T-helper 17 cell (primary cell): Measurements from ENCODE around the gene TOP2A. TPM values are rescaled to one million over a fixed set of nuclear protein-coding genes. Genes with fewer than 3 reads are reported as not detected.
"Not testable (repeated sequence)": the region's sequence is repeated elsewhere in the genome, so short reads cannot be mapped to it uniquely, and the experiment has no call there.

Experiments
- ATAC-seq: fragments of 150-1000 bp; cut with Tn5 transposase; 2 replicates; pipeline ENCODE4 v1.10.0; 2021; ENCODE audit warnings: mild to moderate bottlenecking, moderate library complexity
- DNase-seq, 3 donors: peaks; one replicate each; pipeline versions ENCODE4 v3.0.0 to v3.0.0-alpha.2; 2020 to 2021
- H3K9me3 ChIP-seq: one replicate; pipeline ENCODE4 v1.7.0; 2013; ENCODE audit warnings: low read length, mild to moderate bottlenecking; ENCODE audit not compliant: control insufficient read depth, poor library complexity, severe bottlenecking
- H3K27ac Mint-ChIP-seq: one replicate; pipeline ENCODE4 v1.8.0; 2022; ENCODE audit warnings: mild to moderate bottlenecking, moderate library complexity, mixed read lengths
- H3K27me3 Mint-ChIP-seq: one replicate; pipeline ENCODE4 v1.8.0; 2022; ENCODE audit warnings: mixed read lengths
- H3K36me3 Mint-ChIP-seq: one replicate; pipeline ENCODE4 v1.8.0; 2022; ENCODE audit warnings: low read depth, mixed read lengths
- H3K4me1 Mint-ChIP-seq: one replicate; pipeline ENCODE4 v1.8.0; 2022; ENCODE audit warnings: mild to moderate bottlenecking, mixed read lengths
- H3K4me3 Mint-ChIP-seq: one replicate; pipeline ENCODE4 v1.8.0; 2022; ENCODE audit warnings: mild to moderate bottlenecking, moderate library complexity, mixed read lengths
- total RNA-seq, 4 donors: library from RNA in 2 of 4; stranded (reverse) in 2 of 4; gene quantifications; one replicate each; pipeline ENCODE4 v1.2.3 and lab custom pipeline; 2022 to 2026

Gene TOP2A
- total RNA-seq, 2 donors from 2014 or later: 4.1 to 6.4 TPM

DNA sequence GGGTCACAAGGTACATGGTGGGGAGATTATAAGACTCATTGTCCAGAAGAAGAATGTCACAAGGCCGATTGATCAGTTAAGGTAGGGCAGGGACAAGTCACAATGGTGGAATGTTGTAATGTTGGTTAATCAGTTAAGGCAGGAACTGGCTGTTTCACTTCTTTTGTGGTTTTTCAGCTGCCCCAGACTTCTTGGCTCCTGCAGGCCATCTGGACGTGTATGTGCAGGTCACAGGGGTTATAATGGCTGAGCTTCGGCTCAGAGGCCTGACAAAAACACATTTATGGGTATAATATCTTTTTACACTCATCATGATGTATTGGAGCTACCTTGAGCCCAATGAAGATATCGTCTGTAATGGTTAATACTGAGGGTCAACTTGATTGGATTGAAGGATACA is 45.1 kb downstream of the TOP2A start:
- DNase-seq, H3K27ac Mint-ChIP-seq, H3K4me3 Mint-ChIP-seq, H3K36me3 Mint-ChIP-seq, H3K4me1 Mint-ChIP-seq, ATAC-seq, H3K9me3 ChIP-seq: not testable (repeated sequence)
- peaks cover 12% of the 10 kb centered on the region for H3K27me3 Mint-ChIP-seq

DNA sequence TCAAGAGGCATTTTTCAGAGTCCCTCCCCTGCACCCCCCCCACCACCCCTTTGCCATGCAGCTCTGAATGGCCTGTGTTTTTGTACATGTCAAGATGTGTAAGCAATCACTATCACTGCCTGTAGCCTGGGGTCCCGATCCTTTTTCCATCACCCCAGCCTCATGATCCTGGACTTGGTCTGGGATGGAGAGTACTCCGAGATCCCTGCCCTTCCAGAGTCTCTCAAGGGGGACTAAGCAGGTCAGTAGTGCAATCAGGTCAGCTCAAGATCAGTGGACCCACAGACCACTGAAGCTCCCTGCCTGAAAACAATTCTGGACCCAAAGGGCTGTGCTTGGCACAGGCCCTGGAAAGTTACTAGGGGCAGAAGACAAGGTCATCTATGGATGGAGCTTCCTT is 45.7 kb downstream of the TOP2A start:
- ATAC-seq: no peak
- H3K27me3 Mint-ChIP-seq: peaks cover 10% of the 10 kb centered on the region
- H3K4me3 Mint-ChIP-seq: no peak overlapping the region
- DNase-seq: no peak
- H3K27ac Mint-ChIP-seq: no peak overlapping the region
- H3K9me3 ChIP-seq: no peaks in the 10 kb centered on the region
- no peaks in the 10 kb centered on the region for H3K36me3 Mint-ChIP-seq
- peaks cover 5% of the 10 kb centered on the region for H3K4me1 Mint-ChIP-seq

GRCh38 chr17:40371261-40371929 is 46.3 kb downstream of the TOP2A start:
- DNase-seq (no peak), ATAC-seq (peak; percentile 84)
- no peaks in the 10 kb centered on the region for H3K36me3 Mint-ChIP-seq
- peak overlapping the region; percentile 5 for H3K4me3 Mint-ChIP-seq
- peaks cover 6% of the 10 kb centered on the region for H3K27me3 Mint-ChIP-seq
- peak overlapping the region; percentile 12 for H3K27ac Mint-ChIP-seq
- no peaks in the 10 kb centered on the region for H3K9me3 ChIP-seq
- H3K4me1 Mint-ChIP-seq: peaks cover 5% of the 10 kb centered on the region

DNA sequence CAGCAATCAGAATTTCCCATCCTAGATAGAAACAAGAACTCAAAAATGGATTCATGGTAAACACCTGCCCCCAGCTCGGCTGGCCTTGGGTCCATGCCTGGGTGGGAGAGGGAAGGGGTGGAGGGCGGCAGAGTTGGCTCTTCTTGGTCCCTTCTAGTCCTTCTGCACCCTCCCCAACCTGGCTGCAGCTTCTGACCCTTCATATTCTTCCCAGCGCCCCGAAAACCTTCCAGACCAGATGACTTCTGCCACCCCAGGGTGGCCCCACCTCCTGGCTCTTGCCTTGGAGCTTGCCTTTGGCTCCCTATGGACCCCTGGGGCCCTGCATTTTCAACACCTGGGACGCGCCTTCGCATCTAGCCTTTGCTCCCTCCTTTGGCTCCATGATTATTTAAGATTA is 47.8 kb downstream of the TOP2A start:
- H3K27ac Mint-ChIP-seq: no peak overlapping the region
- H3K9me3 ChIP-seq: no peaks in the 10 kb centered on the region
- DNase-seq: no peak
- no peak for ATAC-seq
- peaks cover 5% of the 10 kb centered on the region for H3K4me1 Mint-ChIP-seq
- no peaks in the 10 kb centered on the region for H3K36me3 Mint-ChIP-seq
- H3K27me3 Mint-ChIP-seq: peaks cover 6% of the 10 kb centered on the region
- H3K4me3 Mint-ChIP-seq: no peak overlapping the region

DNA sequence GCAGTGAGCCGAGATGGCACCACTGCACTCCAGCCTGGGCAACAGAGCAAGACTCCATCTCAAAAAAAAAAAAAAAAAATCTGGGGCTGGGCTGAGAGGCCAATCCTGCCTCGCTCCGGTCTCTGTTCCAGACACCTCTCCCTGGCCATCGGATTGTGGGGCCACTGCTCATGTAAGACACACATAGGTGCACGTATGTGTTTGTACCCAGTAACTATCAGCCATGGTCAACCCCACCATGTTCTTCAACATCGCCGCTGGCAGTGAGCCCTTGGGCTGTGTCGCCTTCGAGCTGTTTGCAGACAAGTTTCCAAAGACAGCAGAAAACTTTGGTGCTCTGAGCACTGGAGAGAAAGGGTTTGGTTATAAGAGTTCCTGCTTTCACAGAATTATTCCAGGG is 50.0 kb downstream of the TOP2A start:
- H3K9me3 ChIP-seq, DNase-seq, H3K27ac Mint-ChIP-seq, H3K36me3 Mint-ChIP-seq, H3K27me3 Mint-ChIP-seq, H3K4me3 Mint-ChIP-seq, ATAC-seq: not testable (repeated sequence)
- H3K4me1 Mint-ChIP-seq: peaks cover 11% of the 10 kb centered on the region

- peaks cover 10% of the 10 kb centered on the region for H3K4me1 Mint-ChIP-seq
- no peak overlapping the region for H3K27ac Mint-ChIP-seq
- H3K4me3 Mint-ChIP-seq: no peak overlapping the region
- peaks cover 3% of the 10 kb centered on the region for H3K36me3 Mint-ChIP-seq
- DNase-seq (no peak), ATAC-seq (no peak)
- no peaks in the 10 kb centered on the region for H3K9me3 ChIP-seq
- H3K27me3 Mint-ChIP-seq: no peaks in the 10 kb centered on the region
Observed at GRCh38 chr17:40366861-40367518, 50.7 kb downstream of the TOP2A start.

GRCh38 chr17:40366076-40366860 is 51.4 kb downstream of the TOP2A start:
- H3K27ac Mint-ChIP-seq: no peak overlapping the region
- H3K36me3 Mint-ChIP-seq: peaks cover 3% of the 10 kb centered on the region
- ATAC-seq: no peak
- H3K4me1 Mint-ChIP-seq: peaks cover 12% of the 10 kb centered on the region
- H3K4me3 Mint-ChIP-seq: no peak overlapping the region
- H3K9me3 ChIP-seq: no peaks in the 10 kb centered on the region
- H3K27me3 Mint-ChIP-seq: peaks cover 3% of the 10 kb centered on the region
- no peak for DNase-seq

GRCh38 chr17:40364906-40365305 is 52.8 kb downstream of the TOP2A start:
- Mint-ChIP-seq H3K36me3 (peaks cover 3% of the 10 kb centered on the region), H3K27me3 (peaks cover 16% of the 10 kb centered on the region), H3K4me1 (peaks cover 15% of the 10 kb centered on the region), H3K4me3 (no peak overlapping the region), H3K27ac (no peak overlapping the region)
- no peak for ATAC-seq
- DNase-seq: no peak
- no peaks in the 10 kb centered on the region for H3K9me3 ChIP-seq

GRCh38 chr17:40364121-40364861 is 53.4 kb downstream of the TOP2A start, which contains the start of gene GJD3:
Gene GJD3, minus strand, starts transcription at chr17:40364737. Its CDS starts 922 bp downstream, at chr17:40363815.
- no peaks in the 10 kb centered on the region for H3K9me3 ChIP-seq
- no peak for ATAC-seq
- Mint-ChIP-seq H3K27me3 (peaks cover 16% of the 10 kb centered on the region), H3K4me1 (peaks cover 15% of the 10 kb centered on the region), H3K4me3 (peak within 1 kb of the TSS; percentile 83), H3K36me3 (peaks cover 3% of the 10 kb centered on the region), H3K27ac (no peak within 1 kb of the TSS)
- DNase-seq: no peak

GRCh38 chr17:40363111-40363827 is 54.4 kb downstream of the TOP2A start:
- H3K4me1 Mint-ChIP-seq: peaks cover 19% of the 10 kb centered on the region
- peaks cover 3% of the 10 kb centered on the region for H3K36me3 Mint-ChIP-seq
- no peak for DNase-seq
- peaks cover 16% of the 10 kb centered on the region for H3K27me3 Mint-ChIP-seq
- H3K27ac Mint-ChIP-seq: no peak overlapping the region
- H3K4me3 Mint-ChIP-seq: peak overlapping the region; percentile 83
- ATAC-seq: peak; percentile 53
- no peaks in the 10 kb centered on the region for H3K9me3 ChIP-seq

DNA sequence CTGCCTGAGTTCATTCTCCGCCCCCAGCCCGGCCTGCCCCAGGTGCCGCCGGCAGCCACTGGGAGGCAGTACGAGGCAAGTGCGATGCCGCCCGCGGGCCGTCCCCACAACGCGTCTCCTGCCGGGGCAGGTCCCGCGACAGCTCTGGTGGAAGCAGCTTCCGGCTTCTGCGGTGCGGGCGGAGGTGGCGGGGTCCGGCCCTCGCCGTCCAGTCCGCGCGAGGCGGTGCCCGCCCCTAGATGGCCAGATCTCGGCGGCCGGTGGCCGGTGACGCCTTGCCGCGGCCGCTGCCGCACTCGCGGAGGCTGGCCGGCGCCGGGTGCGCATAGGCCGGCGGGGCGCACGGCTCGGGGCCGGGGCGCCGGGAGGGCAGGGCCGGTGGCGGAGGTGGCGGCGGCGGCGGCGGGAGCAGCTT is 55.0 kb downstream of the TOP2A start:
- Mint-ChIP-seq H3K27me3 (peaks cover 16% of the 10 kb centered on the region), H3K36me3 (peaks cover 3% of the 10 kb centered on the region), H3K27ac (no peak overlapping the region), H3K4me3 (peak overlapping the region; percentile 83), H3K4me1 (peaks cover 23% of the 10 kb centered on the region)
- H3K9me3 ChIP-seq: no peaks in the 10 kb centered on the region
- peak; percentile 57 to 75 (median 59) for DNase-seq
- peak; percentile 84 for ATAC-seq

- DNase-seq (no peak), ATAC-seq (peak; percentile 16)
- Mint-ChIP-seq H3K27ac (no peak overlapping the region), H3K4me1 (peaks cover 25% of the 10 kb centered on the region), H3K27me3 (peaks cover 16% of the 10 kb centered on the region), H3K4me3 (peak overlapping the region; percentile 82), H3K36me3 (peaks cover 3% of the 10 kb centered on the region)
- H3K9me3 ChIP-seq: no peaks in the 10 kb centered on the region
Observed at GRCh38 chr17:40361925-40362695, 55.6 kb downstream of the TOP2A start.
